HEK293 (cell line): ENCODE data around the gene LAMA4.

ENCODE experiments used
- CTCF ChIA-PET: fragments of 350-600 bp; formaldehyde crosslinking; extraction: SDS; loops from one replicate; lab custom pipeline; 2021; ENCODE audit warnings: antibody characterized with exemption; lab: Yijun Ruan, JAX
- POLR2A ChIA-PET: fragments of 300-600 bp; formaldehyde crosslinking; extraction: SDS; loops from one replicate; lab custom pipeline; 2020; ENCODE audit warnings: antibody characterized with exemption, inconsistent platforms; lab: Yijun Ruan, JAX
- H3K27ac ChIP-seq: fragments of 200-500 bp; sonication (Bioruptor generic); 2 replicates; pipeline ENCODE4 v1.5.1; 2014; ENCODE audit warnings: low read depth, low read length, control low read depth, inconsistent platforms; ENCODE audit errors: extremely low read depth
- H3K36me3 ChIP-seq, 2 experiments: fragments of 200-500 bp in 1 of 2; sonication (Bioruptor generic) in 1 of 2; 1 replicate in 1 of 2; 2 replicates in 1 of 2; pipeline ENCODE4 v1.5.1; 2014 to 2017; ENCODE audit warnings: inconsistent platforms in 2 of 2, low read length in 2 of 2; ENCODE audit not compliant: control insufficient read depth in 2 of 2, insufficient read depth in 1 of 2
- H3K4me1 ChIP-seq: fragments of 200-500 bp; sonication (Bioruptor generic); 2 replicates; pipeline ENCODE4 v1.5.1; 2014; ENCODE audit warnings: mild to moderate bottlenecking, low read length, inconsistent platforms; ENCODE audit not compliant: control insufficient read depth, insufficient read depth
- H3K4me3 ChIP-seq: 2 replicates; pipeline ENCODE4 v1.5.1; 2011; ENCODE audit warnings: low read depth, mild to moderate bottlenecking, control low read depth, low read length, moderate library complexity
- H3K9me3 ChIP-seq: fragments of 200-500 bp; sonication (Bioruptor generic); 2 replicates; pipeline ENCODE4 v1.5.1; 2014; ENCODE audit warnings: low read depth, low read length, inconsistent platforms; ENCODE audit not compliant: control insufficient read depth, insufficient read depth
- BCL11A ChIP-seq: fragments of 450-650 bp; formaldehyde crosslinking; IDR thresholded peaks from 2 replicates; pipeline ENCODE4 v1.5.1; 2016; ENCODE audit warnings: low read depth, missing biosample characterization, missing genetic modification characterization
- HIC1 ChIP-seq: fragments of 450-650 bp; formaldehyde crosslinking; IDR thresholded peaks from 2 replicates; pipeline ENCODE4 v1.5.1; 2016; ENCODE audit warnings: missing biosample characterization, missing genetic modification characterization
- INSM2 ChIP-seq: fragments of 450-650 bp; formaldehyde crosslinking; IDR thresholded peaks from 2 replicates; pipeline ENCODE4 v1.5.1; 2016; ENCODE audit warnings: missing biosample characterization, missing genetic modification characterization
- SCRT2 ChIP-seq: fragments of 450-650 bp; formaldehyde crosslinking; IDR thresholded peaks from 2 replicates; pipeline ENCODE4 v1.5.1; 2016; ENCODE audit warnings: missing biosample characterization, missing genetic modification characterization
- ZBTB10 ChIP-seq: fragments of 450-650 bp; formaldehyde crosslinking; IDR thresholded peaks from 2 replicates; pipeline ENCODE4 v1.5.1; 2016; ENCODE audit warnings: missing biosample characterization, missing genetic modification characterization
- ZNF175 ChIP-seq: fragments of 450-650 bp; formaldehyde crosslinking; IDR thresholded peaks from 2 replicates; pipeline ENCODE4 v1.5.1; 2016; ENCODE audit warnings: missing biosample characterization, missing genetic modification characterization
- ZNF362 ChIP-seq: fragments of 450-650 bp; formaldehyde crosslinking; IDR thresholded peaks from 2 replicates; pipeline ENCODE4 v1.5.1; 2016; ENCODE audit warnings: missing biosample characterization, missing genetic modification characterization
- ZNF398 ChIP-seq: fragments of 450-650 bp; formaldehyde crosslinking; IDR thresholded peaks from 2 replicates; pipeline ENCODE4 v1.5.1; 2017; ENCODE audit warnings: missing biosample characterization, missing genetic modification characterization
- ZNF48 ChIP-seq: fragments of 450-650 bp; formaldehyde crosslinking; IDR thresholded peaks from 2 replicates; pipeline ENCODE4 v1.5.1; 2016; ENCODE audit warnings: missing biosample characterization, missing genetic modification characterization
- ZNF488 ChIP-seq: fragments of 450-650 bp; formaldehyde crosslinking; IDR thresholded peaks from 2 replicates; pipeline ENCODE4 v1.5.1; 2016; ENCODE audit warnings: missing biosample characterization, missing genetic modification characterization
- ZNF658 ChIP-seq: fragments of 450-650 bp; formaldehyde crosslinking; IDR thresholded peaks from 2 replicates; pipeline ENCODE4; 2016; ENCODE audit warnings: missing biosample characterization, missing genetic modification characterization
- ZNF707 ChIP-seq: fragments of 450-650 bp; formaldehyde crosslinking; IDR thresholded peaks from 2 replicates; pipeline ENCODE4 v1.5.1; 2016; ENCODE audit warnings: missing biosample characterization, missing genetic modification characterization

The LAMA4 gene

GRCh38 chr6:112169541-112169940 lies 84.8 kb downstream of the LAMA4 start:
- TF ChIP-seq ZNF48 (tag by site-specific recombination): no peak
- TF ChIP-seq SCRT2: no peak
- TF ChIP-seq INSM2: no peak
- no peak for TF ChIP-seq BCL11A
- no peak for TF ChIP-seq ZNF658 (tag by site-specific recombination)
- no peak for TF ChIP-seq ZNF362 (tag by site-specific recombination)
- no peak for TF ChIP-seq HIC1 (tag by site-specific recombination)
- no peak for TF ChIP-seq ZNF488 (tag by site-specific recombination)
- no peak for TF ChIP-seq ZNF175 (tag by site-specific recombination)
- no peak for TF ChIP-seq ZBTB10 (tag by site-specific recombination)
- no peak for TF ChIP-seq ZNF707 (tag by site-specific recombination)
- no peak for TF ChIP-seq ZNF398 (tag by site-specific recombination)
- H3K27ac ChIP-seq: no peak overlapping the region
- no peaks in the 10 kb centered on the region for H3K9me3 ChIP-seq
- ChIA-PET CTCF (interaction anchor here (0.5 kb wide), 1 partner anchor 210 kb away, joined by 3 read pairs; no protein-coding TSS in a partner anchor), POLR2A (no interaction called here)
- H3K4me3 ChIP-seq: no peak overlapping the region
- H3K36me3 ChIP-seq: peaks cover 0 to 3% of the 10 kb centered on the region in 2 experiments; a peak in 1 of 3 replicates
- no peaks in the 10 kb centered on the region for H3K4me1 ChIP-seq
